Brain microvascular endothelial cell (primary cell): Measurements from ENCODE around the gene MAP2K5.

Source experiments
- DNase-seq: peaks from one replicate; pipeline ENCODE4 v3.0.0-alpha.2; 2020
- H3K27ac ChIP-seq: fragments of 250-450 bp; sonication (Bioruptor Pico); 2 replicates; pipeline ENCODE4 v1.5.1; 2020; ENCODE audit warnings: mild to moderate bottlenecking, moderate library complexity
- H3K27me3 ChIP-seq: fragments of 250-450 bp; sonication (Bioruptor Pico); replicated peaks from 2 replicates; pipeline ENCODE4 v1.5.1; 2020; ENCODE audit warnings: mild to moderate bottlenecking
- H3K36me3 ChIP-seq: fragments of 250-450 bp; sonication (Bioruptor Pico); replicated peaks from 2 replicates; pipeline ENCODE4 v1.5.1; 2020; ENCODE audit warnings: mild to moderate bottlenecking
- H3K4me3 ChIP-seq: 2 replicates; pipeline ENCODE4 v1.5.1; 2011; ENCODE audit warnings: low read depth, mild to moderate bottlenecking, control low read depth, low read length, moderate library complexity
- in situ Hi-C: cut with HindIII; loops from 2 replicates; pipeline ENCODE4 v1.10.0; 2017; ENCODE audit warnings: low sequenced_read_pairs, low pct_ligation_motif_present
- TF ChIP-seq, protein P1 (sequence below): IDR thresholded peaks from 2 replicates; pipeline ENCODE4 v1.5.1; 2011; ENCODE audit warnings: low read depth, mild to moderate bottlenecking, moderate library complexity, low read length, control low read depth, inconsistent platforms; ENCODE audit errors: missing control alignments

MAP2K5 gene

GRCh38 chr15:67707520-67708283, 165.2 kb downstream of the MAP2K5 start:
- TF ChIP-seq, protein P1, sequence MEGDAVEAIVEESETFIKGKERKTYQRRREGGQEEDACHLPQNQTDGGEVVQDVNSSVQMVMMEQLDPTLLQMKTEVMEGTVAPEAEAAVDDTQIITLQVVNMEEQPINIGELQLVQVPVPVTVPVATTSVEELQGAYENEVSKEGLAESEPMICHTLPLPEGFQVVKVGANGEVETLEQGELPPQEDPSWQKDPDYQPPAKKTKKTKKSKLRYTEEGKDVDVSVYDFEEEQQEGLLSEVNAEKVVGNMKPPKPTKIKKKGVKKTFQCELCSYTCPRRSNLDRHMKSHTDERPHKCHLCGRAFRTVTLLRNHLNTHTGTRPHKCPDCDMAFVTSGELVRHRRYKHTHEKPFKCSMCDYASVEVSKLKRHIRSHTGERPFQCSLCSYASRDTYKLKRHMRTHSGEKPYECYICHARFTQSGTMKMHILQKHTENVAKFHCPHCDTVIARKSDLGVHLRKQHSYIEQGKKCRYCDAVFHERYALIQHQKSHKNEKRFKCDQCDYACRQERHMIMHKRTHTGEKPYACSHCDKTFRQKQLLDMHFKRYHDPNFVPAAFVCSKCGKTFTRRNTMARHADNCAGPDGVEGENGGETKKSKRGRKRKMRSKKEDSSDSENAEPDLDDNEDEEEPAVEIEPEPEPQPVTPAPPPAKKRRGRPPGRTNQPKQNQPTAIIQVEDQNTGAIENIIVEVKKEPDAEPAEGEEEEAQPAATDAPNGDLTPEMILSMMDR = no peak
- H3K27me3 ChIP-seq = no peaks in the 10 kb centered on the region
- no peak overlapping the region for H3K27ac ChIP-seq
- H3K36me3 ChIP-seq = no peaks in the 10 kb centered on the region
- no peak for DNase-seq
- in situ Hi-C loops = no loop called here
- no peak overlapping the region for H3K4me3 ChIP-seq

DNA sequence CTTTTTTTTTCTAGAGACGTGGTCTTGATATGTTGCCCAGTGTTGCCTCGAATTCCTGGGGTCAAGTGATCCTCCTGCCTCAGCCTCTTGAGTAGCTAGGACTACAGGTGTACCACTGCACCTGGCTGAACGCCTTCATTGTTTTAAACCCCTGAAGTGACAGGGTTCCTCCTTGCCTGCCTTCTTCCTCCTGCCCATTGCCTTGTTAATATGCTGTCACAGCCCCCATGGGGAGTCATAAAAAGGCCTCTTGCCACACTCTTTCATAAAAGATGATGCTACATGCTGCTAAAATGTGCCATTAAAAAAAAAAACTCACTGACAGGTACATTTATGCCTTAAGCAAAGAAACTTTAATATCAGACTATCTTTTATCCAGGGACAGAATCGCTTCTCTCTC, 166.0 kb downstream of the MAP2K5 start:
- DNase-seq = no peak
- Histone ChIP-seq H3K36me3 (no peaks in the 10 kb centered on the region), H3K27me3 (no peaks in the 10 kb centered on the region), H3K4me3 (no peak overlapping the region), H3K27ac (no peak overlapping the region)
- TF ChIP-seq, protein P1 = no peak
- in situ Hi-C loops = no loop called here

DNA sequence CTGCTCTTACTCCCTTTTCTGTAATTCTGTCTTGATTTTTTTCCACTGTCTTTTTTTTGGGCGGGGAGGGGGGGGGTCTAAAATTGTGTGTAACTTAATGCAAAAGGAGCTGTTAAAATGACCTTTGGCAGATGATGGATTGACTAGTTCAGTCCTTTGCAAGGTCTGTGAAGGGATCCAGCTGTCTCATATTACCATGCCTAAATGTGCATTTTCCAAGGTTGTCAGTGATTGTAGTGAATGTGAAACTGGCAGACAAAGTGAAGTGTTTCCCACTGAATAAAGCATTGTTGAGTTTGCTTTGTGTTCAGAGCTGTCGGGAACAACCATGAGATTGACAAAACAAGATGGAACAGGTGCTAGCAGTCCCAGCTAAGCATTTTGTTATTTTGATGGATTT, 172.7 kb downstream of the MAP2K5 start:
- in situ Hi-C loops = no loop called here
- TF ChIP-seq, protein P1 = no peak
- DNase-seq = no peak
- no peaks in the 10 kb centered on the region for H3K36me3 ChIP-seq
- no peak overlapping the region for H3K27ac ChIP-seq
- H3K4me3 ChIP-seq = no peak overlapping the region
- no peaks in the 10 kb centered on the region for H3K27me3 ChIP-seq

- no peak overlapping the region for H3K4me3 ChIP-seq
- H3K27me3 ChIP-seq = no peaks in the 10 kb centered on the region
- TF ChIP-seq, protein P1 = no peak
- no peaks in the 10 kb centered on the region for H3K36me3 ChIP-seq
- no peak overlapping the region for H3K27ac ChIP-seq
- in situ Hi-C loops = no loop called here
- no peak for DNase-seq
Measured at GRCh38 chr15:67716171-67716570, 173.7 kb downstream of the MAP2K5 start.

GRCh38 chr15:67717776-67718175, 175.3 kb downstream of the MAP2K5 start:
- Histone ChIP-seq H3K27me3 (no peaks in the 10 kb centered on the region), H3K36me3 (no peaks in the 10 kb centered on the region), H3K27ac (no peak overlapping the region), H3K4me3 (no peak overlapping the region)
- TF ChIP-seq, protein P1 = no peak
- DNase-seq = no peak
- in situ Hi-C loops = no loop called here
